ENCODE results near the gene FOSL1.

FOSL1 gene

GRCh38 chr11:65922565-65922964, 22.4 kb upstream of the FOSL1 start:
- Mint-ChIP-seq H3K27ac (no peak overlapping the region), H3K9me3 (no peaks in the 10 kb centered on the region), H3K27me3 (ENCODE audit: low read depth) (no peaks in the 10 kb centered on the region), H3K4me1 (no peaks in the 10 kb centered on the region), H3K36me3 (ENCODE audit: low read depth) (peaks cover 20% of the 10 kb centered on the region), H3K4me3 (peak overlapping the region; percentile 4 to 58 (median 53))
- TF ChIP-seq, protein P1, sequence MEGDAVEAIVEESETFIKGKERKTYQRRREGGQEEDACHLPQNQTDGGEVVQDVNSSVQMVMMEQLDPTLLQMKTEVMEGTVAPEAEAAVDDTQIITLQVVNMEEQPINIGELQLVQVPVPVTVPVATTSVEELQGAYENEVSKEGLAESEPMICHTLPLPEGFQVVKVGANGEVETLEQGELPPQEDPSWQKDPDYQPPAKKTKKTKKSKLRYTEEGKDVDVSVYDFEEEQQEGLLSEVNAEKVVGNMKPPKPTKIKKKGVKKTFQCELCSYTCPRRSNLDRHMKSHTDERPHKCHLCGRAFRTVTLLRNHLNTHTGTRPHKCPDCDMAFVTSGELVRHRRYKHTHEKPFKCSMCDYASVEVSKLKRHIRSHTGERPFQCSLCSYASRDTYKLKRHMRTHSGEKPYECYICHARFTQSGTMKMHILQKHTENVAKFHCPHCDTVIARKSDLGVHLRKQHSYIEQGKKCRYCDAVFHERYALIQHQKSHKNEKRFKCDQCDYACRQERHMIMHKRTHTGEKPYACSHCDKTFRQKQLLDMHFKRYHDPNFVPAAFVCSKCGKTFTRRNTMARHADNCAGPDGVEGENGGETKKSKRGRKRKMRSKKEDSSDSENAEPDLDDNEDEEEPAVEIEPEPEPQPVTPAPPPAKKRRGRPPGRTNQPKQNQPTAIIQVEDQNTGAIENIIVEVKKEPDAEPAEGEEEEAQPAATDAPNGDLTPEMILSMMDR (IDR thresholded peaks at IDR 0.05; ENCODE audit: unreplicated experiment in 3 of 3), result no peak

DNA sequence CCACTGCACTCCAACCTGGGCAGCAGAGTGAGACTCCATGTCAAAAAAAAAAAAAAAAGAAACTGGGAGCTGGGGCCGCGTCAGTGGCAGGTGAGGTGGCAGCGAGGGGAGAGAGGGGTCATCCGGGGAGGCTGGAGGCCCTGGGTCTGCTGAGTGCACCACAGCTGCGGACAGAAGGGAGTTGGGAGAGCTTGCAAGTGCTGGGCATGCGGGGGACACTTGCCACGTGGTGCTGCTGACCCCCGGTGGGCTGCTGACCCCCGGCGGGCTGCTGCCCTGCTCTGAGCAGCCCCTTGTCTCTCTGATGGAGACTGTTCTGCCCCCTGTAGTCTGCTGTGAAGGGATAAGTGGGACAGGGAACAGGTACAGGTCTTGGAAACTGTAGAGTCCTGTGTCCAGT, 21.7 kb upstream of the FOSL1 start:
- H3K4me1 Mint-ChIP-seq, result peaks cover 3% of the 10 kb centered on the region
- H3K27ac Mint-ChIP-seq, result no peak overlapping the region
- no peaks in the 10 kb centered on the region for H3K27me3 Mint-ChIP-seq (ENCODE audit: low read depth)
- peaks cover 24% of the 10 kb centered on the region for H3K36me3 Mint-ChIP-seq (ENCODE audit: low read depth)
- peak overlapping the region; percentile 4 to 55 (median 35) for H3K4me3 Mint-ChIP-seq
- no peaks in the 10 kb centered on the region for H3K9me3 Mint-ChIP-seq
- TF ChIP-seq, protein P1 (IDR thresholded peaks at IDR 0.05; ENCODE audit: unreplicated experiment in 3 of 3), result no peak

GRCh38 chr11:65921033-65921555, 20.9 kb upstream of the FOSL1 start:
- TF ChIP-seq, protein P1 (IDR thresholded peaks at IDR 0.05; ENCODE audit: unreplicated experiment in 3 of 3), result no peak
- H3K9me3 Mint-ChIP-seq, result no peaks in the 10 kb centered on the region
- no peak overlapping the region for H3K27ac Mint-ChIP-seq
- H3K4me3 Mint-ChIP-seq, result peak overlapping the region; percentile 90 to 91 (median 90)
- H3K36me3 Mint-ChIP-seq (ENCODE audit: low read depth), result peaks cover 25% of the 10 kb centered on the region
- H3K4me1 Mint-ChIP-seq, result peaks cover 11% of the 10 kb centered on the region
- no peaks in the 10 kb centered on the region for H3K27me3 Mint-ChIP-seq (ENCODE audit: low read depth)

DNA sequence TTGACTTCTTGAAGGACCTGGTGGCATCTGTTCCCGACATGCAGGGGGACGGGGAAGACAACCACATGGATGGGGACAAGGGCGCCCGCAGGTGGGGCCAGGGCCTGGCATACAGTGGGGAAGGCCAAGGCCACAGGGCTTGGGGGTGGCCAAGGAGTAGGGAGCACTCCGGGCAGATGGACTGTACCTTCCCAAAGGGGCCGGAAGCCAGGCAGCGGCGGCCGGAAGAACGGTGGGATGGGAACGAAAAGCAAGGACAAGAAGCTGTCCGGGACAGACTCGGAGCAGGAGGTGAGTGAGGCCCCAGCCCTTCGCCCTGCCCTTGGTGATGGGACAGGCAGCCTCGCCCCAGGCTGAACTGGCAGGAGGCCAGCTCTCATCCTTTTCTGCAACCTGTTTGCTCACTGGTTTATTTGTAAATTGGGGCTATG, 20.2 kb upstream of the FOSL1 start:
- TF ChIP-seq, protein P1 (IDR thresholded peaks at IDR 0.05; ENCODE audit: unreplicated experiment in 3 of 3), result no peak
- peaks cover 11% of the 10 kb centered on the region for H3K4me1 Mint-ChIP-seq
- no peak overlapping the region for H3K27ac Mint-ChIP-seq
- no peaks in the 10 kb centered on the region for H3K9me3 Mint-ChIP-seq
- no peaks in the 10 kb centered on the region for H3K27me3 Mint-ChIP-seq (ENCODE audit: low read depth)
- H3K4me3 Mint-ChIP-seq, result peak overlapping the region; percentile 90 to 91 (median 90)
- peaks cover 25% of the 10 kb centered on the region for H3K36me3 Mint-ChIP-seq (ENCODE audit: low read depth)

DNA sequence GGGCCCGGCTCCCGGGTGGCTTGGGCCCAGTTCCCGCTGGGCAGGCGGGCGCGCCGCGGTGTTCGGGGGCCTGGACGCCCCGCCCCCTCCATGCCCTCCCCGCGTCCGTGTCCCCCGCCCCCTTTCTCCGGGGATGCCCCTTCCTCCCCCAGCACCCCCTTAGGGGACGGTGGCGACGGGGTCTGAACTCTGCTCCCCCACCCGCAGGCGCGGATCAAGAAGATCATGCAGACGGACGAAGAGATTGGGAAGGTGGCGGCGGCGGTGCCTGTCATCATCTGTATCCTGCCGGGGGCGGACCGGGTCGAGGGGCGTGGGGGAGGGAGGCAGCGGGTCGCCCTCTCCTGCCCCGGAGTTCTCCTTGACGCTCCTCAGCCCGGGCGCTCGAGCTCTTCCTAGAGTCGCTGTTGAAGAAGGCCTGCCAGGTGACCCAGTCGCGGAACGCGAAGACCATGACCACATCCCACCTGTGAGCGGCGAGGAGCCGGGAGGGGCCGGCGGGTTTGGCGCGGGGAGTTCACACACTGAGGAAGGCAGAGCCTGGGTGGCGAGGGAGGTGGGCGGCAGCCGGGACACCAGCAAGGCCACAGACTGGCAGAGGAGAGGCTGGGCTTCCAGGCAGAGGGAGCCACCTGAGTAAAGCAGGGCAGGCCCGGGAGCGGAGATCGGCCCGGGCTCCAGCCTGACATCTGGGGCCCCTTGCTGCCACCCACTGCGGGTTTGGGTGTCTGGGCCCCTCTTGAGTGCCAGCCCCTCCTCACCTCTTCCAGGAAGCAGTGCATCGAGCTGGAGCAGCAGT, 19.6 kb upstream of the FOSL1 start:
- peaks cover 17% of the 10 kb centered on the region for H3K4me1 Mint-ChIP-seq
- peak overlapping the region; percentile 90 to 91 (median 90) for H3K4me3 Mint-ChIP-seq

More for the DNA sequence above, 19.6 kb upstream of the FOSL1 start:
- TF ChIP-seq, protein P1 (IDR thresholded peaks at IDR 0.05; ENCODE audit: unreplicated experiment in 3 of 3), result no peak
- Mint-ChIP-seq H3K27me3 (ENCODE audit: low read depth) (no peaks in the 10 kb centered on the region), H3K36me3 (ENCODE audit: low read depth) (peaks cover 25% of the 10 kb centered on the region), H3K27ac (peak overlapping the region in 1 of 3 experiments; percentile 53), H3K9me3 (no peaks in the 10 kb centered on the region)

Data from nephron (organoid).